ENCODE measurements around the gene JUP. TPM values are rescaled to one million over a fixed set of nuclear protein-coding genes. Genes with fewer than 3 reads are reported as not detected.

JUP gene
- total RNA-seq, 2 donors from 2014 or later: 0.14 to 1.0 TPM

- Mint-ChIP-seq H3K36me3 (no peaks in the 10 kb centered on the region), H3K4me3 (no peak overlapping the region), H3K27ac (no peak overlapping the region), H3K4me1 (ENCODE audit: low read depth in 2 of 2) (no peaks in the 10 kb centered on the region), H3K27me3 (no peaks in the 10 kb centered on the region), H3K9me3 (no peaks in the 10 kb centered on the region)
- DNase-seq (ENCODE audit: low spot score): no peak
- no peak for ATAC-seq
Observed at GRCh38 chr17:41723801-41724475, 62.6 kb downstream of the JUP start.

GRCh38 chr17:41722231-41722630 lies 64.3 kb downstream of the JUP start:
- no peak for ATAC-seq
- Mint-ChIP-seq H3K4me1 (ENCODE audit: low read depth in 2 of 2) (no peaks in the 10 kb centered on the region), H3K27me3 (no peaks in the 10 kb centered on the region)

GRCh38 chr17:41718287-41718645 lies 68.2 kb downstream of the JUP start:
- ATAC-seq (no peak), DNase-seq (ENCODE audit: low spot score) (no peak)
- Mint-ChIP-seq H3K27me3 (peaks cover 2 to 8% of the 10 kb centered on the region in 2 donors), H3K36me3 (no peaks in the 10 kb centered on the region), H3K4me3 (no peak overlapping the region), H3K9me3 (no peaks in the 10 kb centered on the region), H3K27ac (no peak overlapping the region), H3K4me1 (ENCODE audit: low read depth in 2 of 2) (no peaks in the 10 kb centered on the region)

More at GRCh38 chr17:41722231-41722630, 64.3 kb downstream of the JUP start:
- Mint-ChIP-seq H3K36me3 (no peaks in the 10 kb centered on the region), H3K9me3 (no peaks in the 10 kb centered on the region), H3K4me3 (no peak overlapping the region), H3K27ac (no peak overlapping the region)
- no peak for DNase-seq (ENCODE audit: low spot score)

- peaks cover 2 to 8% of the 10 kb centered on the region in 2 donors for H3K27me3 Mint-ChIP-seq
- no peaks in the 10 kb centered on the region for H3K4me1 Mint-ChIP-seq (ENCODE audit: low read depth in 2 of 2)
- H3K36me3 Mint-ChIP-seq: no peaks in the 10 kb centered on the region
- H3K9me3 Mint-ChIP-seq: no peaks in the 10 kb centered on the region
- DNase-seq (ENCODE audit: low spot score): no peak
- no peak overlapping the region for H3K27ac Mint-ChIP-seq
- no peak for ATAC-seq
- no peak overlapping the region for H3K4me3 Mint-ChIP-seq
Observed at GRCh38 chr17:41717408-41718286, 68.9 kb downstream of the JUP start.

- Mint-ChIP-seq H3K27me3 (peaks cover 6 to 15% of the 10 kb centered on the region in 2 donors), H3K4me3 (no peak within 1 kb of the TSS), H3K4me1 (ENCODE audit: low read depth in 2 of 2) (peaks cover 0 to 4% of the 10 kb centered on the region in 2 donors), H3K9me3 (no peaks in the 10 kb centered on the region), H3K36me3 (no peaks in the 10 kb centered on the region), H3K27ac (no peak within 1 kb of the TSS)
- no peak for DNase-seq (ENCODE audit: low spot score)
- peak in 1 of 2 donors; percentile 40 for ATAC-seq
Observed at GRCh38 chr17:41711669-41712400, 74.7 kb downstream of the JUP start, which contains the start of gene GAST. Gene GAST (plus strand): TSS chr17:41712331. CDS start chr17:41715437, 3,106 bp downstream.

GRCh38 chr17:41710472-41711090 lies 75.9 kb downstream of the JUP start:
- DNase-seq (ENCODE audit: low spot score) (no peak), ATAC-seq (peak in 1 of 2 donors; percentile 39)
- Mint-ChIP-seq H3K4me3 (no peak overlapping the region), H3K27me3 (peaks cover 0 to 15% of the 10 kb centered on the region in 2 donors), H3K27ac (no peak overlapping the region), H3K4me1 (ENCODE audit: low read depth in 2 of 2) (peaks cover 0 to 4% of the 10 kb centered on the region in 2 donors), H3K36me3 (no peaks in the 10 kb centered on the region), H3K9me3 (no peaks in the 10 kb centered on the region)

GRCh38 chr17:41707803-41708669 lies 78.5 kb downstream of the JUP start:
- H3K9me3 Mint-ChIP-seq: no peaks in the 10 kb centered on the region
- H3K27ac Mint-ChIP-seq: no peak overlapping the region
- peaks cover 0 to 4% of the 10 kb centered on the region in 2 donors for H3K4me1 Mint-ChIP-seq (ENCODE audit: low read depth in 2 of 2)
- H3K36me3 Mint-ChIP-seq: no peaks in the 10 kb centered on the region
- H3K4me3 Mint-ChIP-seq: no peak overlapping the region
- no peak for DNase-seq (ENCODE audit: low spot score)
- ATAC-seq: no peak
- H3K27me3 Mint-ChIP-seq: peaks cover 0 to 19% of the 10 kb centered on the region in 2 donors

GRCh38 chr17:41705271-41705991 lies 81.1 kb downstream of the JUP start:
- ATAC-seq: peak in 1 of 2 donors; percentile 20
- no peak overlapping the region for H3K27ac Mint-ChIP-seq
- H3K9me3 Mint-ChIP-seq: no peaks in the 10 kb centered on the region
- no peak overlapping the region for H3K4me3 Mint-ChIP-seq
- H3K4me1 Mint-ChIP-seq (ENCODE audit: low read depth in 2 of 2): no peaks in the 10 kb centered on the region
- no peak for DNase-seq (ENCODE audit: low spot score)
- H3K36me3 Mint-ChIP-seq: no peaks in the 10 kb centered on the region
- H3K27me3 Mint-ChIP-seq: peaks cover 7 to 10% of the 10 kb centered on the region in 2 donors

Other genes starting within 250 kb of the JUP start
- not detected for gene KRT9, start 214.7 kb downstream of the JUP start, total RNA-seq
- gene KRT14, start 199.8 kb downstream of the JUP start, total RNA-seq: not detected
- gene KRT16, start 173.9 kb downstream of the JUP start, total RNA-seq: not detected
- gene KRT17, start 162.1 kb downstream of the JUP start, total RNA-seq: not detected
- 1,000 to 10,000 TPM; 1,047 to 1,473 TPM for gene EIF1, start 97.8 kb downstream of the JUP start, total RNA-seq
- not detected for gene GAST, start 74.4 kb downstream of the JUP start, total RNA-seq
- not detected for gene HAP1, start 52.1 kb downstream of the JUP start, total RNA-seq
- 1 to 10 TPM; 1.8 to 5.2 TPM for gene P3H4, start 25.2 kb upstream of the JUP start, total RNA-seq
- under 1 TPM; 0.64 to 0.74 TPM for gene FKBP10, start 26.3 kb upstream of the JUP start, total RNA-seq
- 10 to 100 TPM; 18.8 to 49.4 TPM for gene NT5C3B, start 49.5 kb upstream of the JUP start, total RNA-seq
- not detected for gene KLHL10, start 51.1 kb upstream of the JUP start, total RNA-seq
- 10 to 100 TPM; 14.9 to 15.7 TPM for gene KLHL11, start 78.7 kb upstream of the JUP start, total RNA-seq
- 100 to 1,000 TPM; 200 to 243 TPM for gene ACLY, start 132.2 kb upstream of the JUP start, total RNA-seq
- gene ODAD4, start 143.9 kb upstream of the JUP start, total RNA-seq: 1 to 10 TPM in 1 of 2 donors, under 1 TPM in 1; 0.12 to 1.0 TPM
- 10 to 100 TPM; 55.6 to 81.9 TPM for gene CNP, start 180.1 kb upstream of the JUP start, total RNA-seq
- 100 to 1,000 TPM; 119 to 137 TPM for gene DNAJC7, start 230.7 kb upstream of the JUP start, total RNA-seq
- gene NKIRAS2, start 233.4 kb upstream of the JUP start, total RNA-seq: 10 to 100 TPM; 27.8 to 28.7 TPM